ENCODE measurements around the gene ARAP1.

- TF ChIP-seq POLR2AphosphoS5 (IDR thresholded peaks at IDR 0.05; ENCODE audit: insufficient read depth, low read depth, low read length) = no peak
- no peak for TF ChIP-seq EZH2 (IDR thresholded peaks at IDR 0.05; ENCODE audit: borderline replicate concordance, low read depth, low read length, severe bottlenecking)
- TF ChIP-seq CTCF (IDR thresholded peaks at IDR 0.05; ENCODE audit: extremely low read depth in 1 of 2, insufficient read depth in 1 of 2, low read depth in 1 of 2, low read length in 2 of 2) = no peak
- TF ChIP-seq POLR2A (IDR thresholded peaks at IDR 0.05; ENCODE audit: low read depth, low read length) = no peak
- no peak for TF ChIP-seq MYC (IDR thresholded peaks at IDR 0.05; ENCODE audit: low read depth, low read length)
Measured at GRCh38 chr11:72740562-72741428, 11.4 kb downstream of the ARAP1 start.
